MCF 10A (cell line): ENCODE data around the gene MPDZ. TPM values are rescaled to one million over a fixed set of nuclear protein-coding genes. Genes with fewer than 3 reads are reported as not detected.

Experiments used
- BruUV-seq: library from RNA; stranded (reverse); fragments of 400-500 nt; replicated peaks from 2 replicates; lab custom pipeline; 2021; lab: Mats Ljungman, UMichigan
- CTCF ChIA-PET: fragments of 300-600 bp; sonication (Branson Sonifier 250); formaldehyde crosslinking; extraction: SDS; loops from one replicate; lab custom pipeline; 2021; ENCODE audit warnings: antibody characterized with exemption, inconsistent platforms; lab: Yijun Ruan, JAX
- POLR2A ChIA-PET: fragments of 300-600, 350-650 bp; sonication (Branson Sonifier 250); formaldehyde crosslinking; extraction: SDS; loops from one replicate; lab custom pipeline; 2020; ENCODE audit warnings: antibody characterized with exemption, inconsistent platforms; lab: Yijun Ruan, JAX
- DNase-seq: peaks from one replicate; pipeline ENCODE4 v3.0.0-alpha.2; 2018; ENCODE audit not compliant: unreplicated experiment
- H3K27ac Mint-ChIP-seq: one replicate; pipeline ENCODE4 v1.8.0; 2022; ENCODE audit warnings: mild to moderate bottlenecking, low read depth, mixed read lengths; ENCODE audit not compliant: unreplicated experiment
- H3K27me3 Mint-ChIP-seq: one replicate; pipeline ENCODE4 v1.8.0; 2022; ENCODE audit warnings: mixed read lengths; ENCODE audit not compliant: insufficient read depth, unreplicated experiment
- H3K36me3 Mint-ChIP-seq: one replicate; pipeline ENCODE4 v1.8.0; 2022; ENCODE audit warnings: mild to moderate bottlenecking, moderate library complexity, mixed read lengths; ENCODE audit not compliant: insufficient read depth, unreplicated experiment
- H3K4me1 Mint-ChIP-seq: one replicate; pipeline ENCODE4 v1.8.0; 2022; ENCODE audit warnings: mixed read lengths; ENCODE audit not compliant: insufficient read depth, unreplicated experiment
- H3K4me3 Mint-ChIP-seq: one replicate; pipeline ENCODE4 v1.8.0; 2022; ENCODE audit warnings: mild to moderate bottlenecking, moderate library complexity, mixed read lengths; ENCODE audit not compliant: unreplicated experiment
- H3K9me3 Mint-ChIP-seq: one replicate; pipeline ENCODE4 v1.8.0; 2022; ENCODE audit warnings: mixed read lengths; ENCODE audit not compliant: unreplicated experiment
- CTCF ChIP-seq: fragments of 200-600 bp; IDR thresholded peaks from one replicate; pipeline ENCODE4 v1.8.0; 2022; ENCODE audit warnings: antibody characterized with exemption, mild to moderate bottlenecking; ENCODE audit not compliant: unreplicated experiment
- intact Hi-C: fragments of 100-400 bp; cut with micrococcal nuclease; formaldehyde crosslinking; loops from 2 replicates; pipeline ENCODE4 v1.14.1; 2022
- total RNA-seq: library from RNA; stranded (reverse); gene quantifications from 2 replicates; pipeline ENCODE4 v1.2.3, GENCODE V29; 2022

The MPDZ gene
- total RNA-seq, 1 experiment from 2014 or later = 8.8 TPM

GRCh38 chr9:13118313-13118712 is 161.2 kb downstream of the MPDZ start:
- ChIA-PET CTCF (interaction anchor here (0.6 kb wide), 1 partner anchor 143 kb away, joined by 3 read pairs; no protein-coding TSS in a partner anchor), POLR2A (no interaction called here)
- Mint-ChIP-seq H3K27me3 (no peaks in the 10 kb centered on the region), H3K4me1 (no peaks in the 10 kb centered on the region), H3K27ac (no peak overlapping the region), H3K4me3 (no peak overlapping the region), H3K9me3 (no peaks in the 10 kb centered on the region), H3K36me3 (peaks cover 4% of the 10 kb centered on the region)
- no TSS peak for BruUV-seq
- intact Hi-C loops = no loop called here
- no peak for TF ChIP-seq CTCF
- no peak for DNase-seq

GRCh38 chr9:13116292-13116691 is 163.2 kb downstream of the MPDZ start:
- H3K27ac Mint-ChIP-seq = no peak overlapping the region
- peaks cover 4% of the 10 kb centered on the region for H3K36me3 Mint-ChIP-seq
- no peak for DNase-seq
- ChIA-PET POLR2A (no interaction called here), CTCF (no interaction called here)
- BruUV-seq = no TSS peak
- no peaks in the 10 kb centered on the region for H3K27me3 Mint-ChIP-seq
- no peaks in the 10 kb centered on the region for H3K4me1 Mint-ChIP-seq
- no peaks in the 10 kb centered on the region for H3K9me3 Mint-ChIP-seq
- TF ChIP-seq CTCF = no peak
- no peak overlapping the region for H3K4me3 Mint-ChIP-seq
- intact Hi-C loops = no loop called here

GRCh38 chr9:13113751-13114150 is 165.7 kb downstream of the MPDZ start:
- no peak for DNase-seq
- H3K36me3 Mint-ChIP-seq = peaks cover 4% of the 10 kb centered on the region
- TF ChIP-seq CTCF = no peak
- no peak overlapping the region for H3K4me3 Mint-ChIP-seq
- intact Hi-C loops = no loop called here
- no TSS peak for BruUV-seq
- H3K27me3 Mint-ChIP-seq = no peaks in the 10 kb centered on the region
- ChIA-PET CTCF (interaction anchor here (0.6 to 0.7 kb wide), 2 partner anchors 26 to 158 kb away, joined by 3 to 5 read pairs; no protein-coding TSS in a partner anchor), POLR2A (interaction anchor here (0.6 kb wide), 1 partner anchor 1044 kb away, joined by 3 read pairs; no protein-coding TSS in a partner anchor)
- H3K4me1 Mint-ChIP-seq = peaks cover 7% of the 10 kb centered on the region
- no peak overlapping the region for H3K27ac Mint-ChIP-seq
- H3K9me3 Mint-ChIP-seq = no peaks in the 10 kb centered on the region

GRCh38 chr9:13113216-13113615 is 166.3 kb downstream of the MPDZ start:
- POLR2A ChIA-PET = no interaction called here
- Mint-ChIP-seq H3K27me3 (no peaks in the 10 kb centered on the region), H3K9me3 (no peaks in the 10 kb centered on the region), H3K36me3 (peaks cover 4% of the 10 kb centered on the region), H3K27ac (no peak overlapping the region), H3K4me3 (no peak overlapping the region), H3K4me1 (peaks cover 7% of the 10 kb centered on the region)
- intact Hi-C loops = no loop called here
- DNase-seq = no peak
- CTCF ChIA-PET = no interaction called here
- no peak for TF ChIP-seq CTCF
- no TSS peak for BruUV-seq
